H1 (cell line): ENCODE measurements around the gene HLF. TPM values are rescaled to one million over a fixed set of nuclear protein-coding genes. Genes with fewer than 3 reads are reported as not detected.

Experiments
- CTCF ChIA-PET: fragments of 300-600 bp; sonication (Branson Sonifier 250); formaldehyde crosslinking; loops from one replicate; lab custom pipeline; 2021; ENCODE audit not compliant: partially characterized antibody; lab: Charles Lee
- POLR2A ChIA-PET: fragments of 300-600 bp; sonication (Branson Sonifier 250); formaldehyde crosslinking; loops from one replicate; lab custom pipeline; 2021; ENCODE audit warnings: inconsistent platforms; ENCODE audit not compliant: partially characterized antibody; lab: Charles Lee
- DNase-seq, 2 experiments: peaks; one replicate each; pipeline versions ENCODE4 v3.0.0 to v3.0.0-alpha.2; 2010 to 2022; ENCODE audit warnings: low spot score in 2 of 2, low read depth in 1 of 2, mixed read lengths in 1 of 2
- FAIRE-seq: peaks from 2 replicates; lab custom pipeline; 2011; peaks lifted over from hg19 to GRCh38; lab: Jason Lieb, UNC
- H2AFZ ChIP-seq: 2 replicates; pipeline ENCODE4 v1.8.1; 2012; ENCODE audit warnings: low read length, inconsistent platforms
- H2AK5ac ChIP-seq: 2 replicates; pipeline ENCODE4 v1.6.1; 2013; ENCODE audit warnings: low read depth, low read length
- H2BK120ac ChIP-seq: replicated peaks from 2 replicates; pipeline ENCODE3; 2013; ENCODE audit warnings: low read depth, low read length, inconsistent platforms
- H2BK12ac ChIP-seq: 2 replicates; pipeline ENCODE4 v1.6.1; 2013; ENCODE audit warnings: low read depth, low read length
- H2BK15ac ChIP-seq: 2 replicates; pipeline ENCODE4 v1.6.1; 2013; ENCODE audit warnings: low read length
- H2BK20ac ChIP-seq: 2 replicates; pipeline ENCODE4 v1.6.1; 2013; ENCODE audit warnings: low read length
- H2BK5ac ChIP-seq: 2 replicates; pipeline ENCODE4 v1.6.1; 2013; ENCODE audit warnings: low read depth, low read length
- H3K14ac ChIP-seq: 2 replicates; pipeline ENCODE4 v1.6.1; 2013; ENCODE audit warnings: inconsistent platforms; ENCODE audit not compliant: insufficient read length
- H3K18ac ChIP-seq: 2 replicates; pipeline ENCODE4 v1.6.1; 2013; ENCODE audit warnings: low read length; ENCODE audit errors: extremely low read depth
- H3K23ac ChIP-seq: 2 replicates; pipeline ENCODE4 v1.6.1; 2013; ENCODE audit warnings: inconsistent platforms; ENCODE audit not compliant: insufficient read length
- H3K23me2 ChIP-seq: 2 replicates; pipeline ENCODE4 v1.6.1; 2013; ENCODE audit warnings: low read depth, low read length
- H3K27ac ChIP-seq: 2 replicates; pipeline ENCODE4 v1.6.1; 2011; ENCODE audit warnings: low read depth, low read length, inconsistent platforms
- H3K27me3 ChIP-seq, 4 experiments: replicated peaks in 1 of 4; 1 replicate in 1 of 4; 2 replicates in 3 of 4; pipeline versions ENCODE4 v1.6.1 to v1.8.1; 2011 to 2013; ENCODE audit warnings: low read length in 3 of 4, mild to moderate bottlenecking in 3 of 4, inconsistent platforms in 2 of 4, mixed read lengths in 2 of 4, moderate library complexity in 1 of 4; ENCODE audit not compliant: control insufficient read depth in 3 of 4, insufficient read depth in 3 of 4; ENCODE audit errors: extremely low read depth in 1 of 4
- H3K36me3 ChIP-seq, 4 experiments: 2 replicates each; pipeline versions ENCODE4 v1.6.1 to v1.8.1; 2011 to 2013; ENCODE audit warnings: mild to moderate bottlenecking in 4 of 4, low read length in 3 of 4, moderate library complexity in 2 of 4, control low read depth in 1 of 4, inconsistent platforms in 1 of 4; ENCODE audit not compliant: insufficient read depth in 4 of 4, control insufficient read depth in 2 of 4
- H3K4ac ChIP-seq: replicated peaks from 2 replicates; pipeline ENCODE3; 2013; ENCODE audit warnings: low read length, low read depth, mixed read lengths, inconsistent platforms; ENCODE audit not compliant: insufficient read length
- H3K4me1 ChIP-seq, 4 experiments: replicated peaks in 1 of 4; 1 replicate in 1 of 4; 2 replicates in 3 of 4; pipeline versions ENCODE4 v1.6.1 to v1.8.1; 2011 to 2013; ENCODE audit warnings: low read length in 3 of 4, inconsistent platforms in 2 of 4, mixed read lengths in 1 of 4; ENCODE audit not compliant: insufficient read depth in 4 of 4, control insufficient read depth in 3 of 4
- H3K4me2 ChIP-seq, 2 experiments: 2 replicates each; pipeline versions ENCODE4 v1.6.1 to v1.8.1; 2011 to 2013; ENCODE audit warnings: low read depth in 2 of 2, low read length in 2 of 2, control low read depth in 1 of 2, inconsistent platforms in 1 of 2, mild to moderate bottlenecking in 1 of 2; ENCODE audit not compliant: insufficient read depth in 1 of 2
- H3K4me3 ChIP-seq, 4 experiments: fragments of 200-600, 300-600 bp in 1 of 4; sonication (generic), shearing (Covaris generic), sonication (Bioruptor Twin) in 1 of 4; 2 replicates each; pipeline versions ENCODE4 v1.5.1 to v1.8.1; 2011 to 2016; ENCODE audit warnings: low read length in 4 of 4, low read depth in 3 of 4, control low read depth in 2 of 4, inconsistent platforms in 2 of 4, mild to moderate bottlenecking in 2 of 4, mixed read lengths in 1 of 4, moderate library complexity in 1 of 4; ENCODE audit not compliant: insufficient read depth in 2 of 4; ENCODE audit errors: extremely low read depth in 1 of 4
- H3K56ac ChIP-seq: replicated peaks from 2 replicates; pipeline ENCODE3; 2013; ENCODE audit warnings: low read depth, mild to moderate bottlenecking, mixed read lengths, low read length, inconsistent platforms; ENCODE audit not compliant: insufficient read length
- H3K79me1 ChIP-seq: 2 replicates; pipeline ENCODE4 v1.6.1; 2013; ENCODE audit warnings: low read depth, low read length, control low read depth
- H3K79me2 ChIP-seq, 2 experiments: 2 replicates each; pipeline versions ENCODE4 v1.6.1 to v1.8.1; 2012 to 2013; ENCODE audit warnings: low read length in 2 of 2, mild to moderate bottlenecking in 2 of 2, inconsistent platforms in 1 of 2; ENCODE audit not compliant: insufficient read depth in 2 of 2, control insufficient read depth in 1 of 2
- H3K9ac ChIP-seq, 4 experiments: replicated peaks in 1 of 4; 1 replicate in 1 of 4; 2 replicates in 3 of 4; pipeline versions ENCODE4 v1.6.1 to v1.8.1; 2011 to 2013; ENCODE audit warnings: low read depth in 3 of 4, low read length in 3 of 4, control low read depth in 2 of 4, mild to moderate bottlenecking in 2 of 4, moderate library complexity in 2 of 4, inconsistent platforms in 1 of 4; ENCODE audit errors: extremely low read depth in 1 of 4
- H3K9me3 ChIP-seq, 2 experiments: 2 replicates each; pipeline versions ENCODE4 v1.6.1 to v1.8.1; 2012 to 2013; ENCODE audit warnings: mild to moderate bottlenecking in 2 of 2, moderate library complexity in 2 of 2, control low read depth in 1 of 2, inconsistent platforms in 1 of 2, low read depth in 1 of 2, low read length in 1 of 2, mixed read lengths in 1 of 2; ENCODE audit not compliant: insufficient read depth in 2 of 2
- H4K20me1 ChIP-seq, 2 experiments: replicated peaks in 1 of 2; 2 replicates each; pipeline versions ENCODE3 to v1.8.1; 2011 to 2013; ENCODE audit warnings: inconsistent platforms in 2 of 2, low read length in 2 of 2, mild to moderate bottlenecking in 1 of 2; ENCODE audit not compliant: insufficient read depth in 2 of 2, control insufficient read depth in 1 of 2
- H4K5ac ChIP-seq: 2 replicates; pipeline ENCODE4 v1.6.1; 2013; ENCODE audit warnings: low read length, low read depth, mixed read lengths, inconsistent platforms; ENCODE audit not compliant: insufficient read length
- H4K8ac ChIP-seq: 2 replicates; pipeline ENCODE4 v1.8.0; 2013; ENCODE audit warnings: mild to moderate bottlenecking, moderate library complexity, low read length, inconsistent platforms; ENCODE audit not compliant: insufficient read depth; ENCODE audit errors: extremely low read depth
- H4K91ac ChIP-seq: replicated peaks from 2 replicates; pipeline ENCODE3; 2013; ENCODE audit warnings: low read length, mixed read lengths, inconsistent platforms; ENCODE audit not compliant: insufficient read length
- BACH1 ChIP-seq: IDR thresholded peaks from 2 replicates; pipeline ENCODE4 v1.6.1; 2012; ENCODE audit warnings: low read length, improper control_type of control experiment
- JUN ChIP-seq: IDR thresholded peaks from 2 replicates; pipeline ENCODE4 v1.6.1; 2011; ENCODE audit warnings: low read depth, mild to moderate bottlenecking, improper control_type of control experiment, low read length
- JUND ChIP-seq: IDR thresholded peaks from 2 replicates; pipeline ENCODE4 v1.6.1; 2011; ENCODE audit warnings: mild to moderate bottlenecking, improper control_type of control experiment, low read length
- KDM5A ChIP-seq: fragments of 200-600 bp; IDR thresholded peaks from 2 replicates; pipeline ENCODE4 v1.7.1; 2012; ENCODE audit warnings: mild to moderate bottlenecking, low read length, inconsistent platforms, mixed read lengths
- RFX5 ChIP-seq: IDR thresholded peaks from 2 replicates; pipeline ENCODE4 v1.6.1; 2011; ENCODE audit warnings: low read depth, low read length, improper control_type of control experiment, borderline replicate concordance
- WGBS, 2 experiments: shearing (Covaris generic) in 1 of 2; methylation state at CpG; one replicate each; pipeline versions ENCODE4 v1.1.6 to v1.1.7; 2013 to 2015; ENCODE audit warnings: low lambda C conversion rate in 2 of 2, mixed read lengths in 2 of 2, inconsistent platforms in 1 of 2, low coverage in 1 of 2, missing lambda C conversion rate in 1 of 2; ENCODE audit not compliant: insufficient replicate concordance in 2 of 2, insufficient coverage in 1 of 2, insufficient read length in 1 of 2; ENCODE audit errors: extremely low coverage in 1 of 2, missing lambda C conversion rate in 1 of 2; 5-methylcytosine and 5-hydroxymethylcytosine counted together
- polyA plus RNA-seq, 7 experiments: library from polyadenylated mRNA; depleted of rRNA in 3 of 7; stranded (reverse) in 5 of 7; unstranded in 2 of 7; fragments of >200 nt in 5 of 7; fragments of 200-250 nt in 2 of 7; gene quantifications; 1 replicate in 5 of 7; 2 replicates in 1 of 7; 4 replicates in 1 of 7; pipeline versions ENCODE4 v1.2.1 to v1.2.3, GENCODE V29; 2011 to 2013; ENCODE audit warnings: missing spikeins in 2 of 7, mixed read lengths in 2 of 7
- total RNA-seq: library from RNA; stranded (reverse); fragmentation: NEBNext Ultra II Directional; extraction: Animal tissue kit (Norgen Biotek cat#: 25700); gene quantifications from 2 replicates; pipeline ENCODE4 v1.2.1, GENCODE V29; 2021

The HLF gene
- total and polyA plus RNA-seq, 2 of the 8 experiments (the other 6 are each of a cell fraction or from before 2014, with no cell fraction given): 0.39 to 0.60 TPM

- Histone ChIP-seq H3K4me1 (no peaks in the 10 kb centered on the region), H3K23me2 (no peaks in the 10 kb centered on the region), H4K91ac (no peak overlapping the region), H3K14ac (no peak overlapping the region), H3K4ac (no peak overlapping the region), H3K79me1 (no peaks in the 10 kb centered on the region), H2BK20ac (no peak overlapping the region), H4K5ac (no peak overlapping the region), H2BK120ac (no peak overlapping the region), H2BK5ac (no peak overlapping the region), H3K4me3 (no peak overlapping the region), H3K18ac (no peak overlapping the region), H2AK5ac (no peak overlapping the region), H4K20me1 (no peaks in the 10 kb centered on the region), H4K8ac (no peak overlapping the region), H3K56ac (no peak overlapping the region), H3K27ac (no peak overlapping the region), H3K23ac (no peak overlapping the region), H2BK12ac (no peak overlapping the region), H3K4me2 (no peak overlapping the region), H2BK15ac (no peak overlapping the region), H3K27me3 (no peaks in the 10 kb centered on the region), H3K9me3 (peaks cover 0 to 2% of the 10 kb centered on the region in 2 experiments; a peak in 1 of 4 replicates), H3K79me2 (no peaks in the 10 kb centered on the region), H2AFZ (no peak overlapping the region), H3K9ac (no peak overlapping the region), H3K36me3 (no peaks in the 10 kb centered on the region)
- DNase-seq: no peak
- no peak for FAIRE-seq
- ChIA-PET CTCF (interaction anchor here (2.0 to 2.6 kb wide), 2 partner anchors 7 to 21 kb away, joined by 5 to 11 read pairs; no protein-coding TSS in a partner anchor), POLR2A (no interaction called here)
- no peak for TF ChIP-seq RFX5
- TF ChIP-seq KDM5A: no peak
- TF ChIP-seq JUN: no peak
- no peak for TF ChIP-seq JUND
- TF ChIP-seq BACH1: no peak
- WGBS, 2 experiments: 88% methylated on average over 4 of the region's 4 CpGs; no CpG with 5 or more reads in 1 of the 2 experiments
Measured at GRCh38 chr17:55327225-55328088, 62.7 kb downstream of the HLF start.
